IPS-18a (cell line): ENCODE results near the gene RAB11FIP3.

Experiments used
- H3K27ac ChIP-seq: one replicate; pipeline ENCODE4 v1.5.1; 2013; ENCODE audit warnings: low read length
- H3K27me3 ChIP-seq: one replicate; pipeline ENCODE4 v1.6.1; 2013; ENCODE audit warnings: mild to moderate bottlenecking, low read length; ENCODE audit not compliant: control insufficient read depth, insufficient read depth
- H3K36me3 ChIP-seq: one replicate; pipeline ENCODE4 v1.6.1; 2013; ENCODE audit warnings: low read depth, low read length; ENCODE audit not compliant: control insufficient read depth
- H3K4me1 ChIP-seq: one replicate; pipeline ENCODE4 v1.6.1; 2013; ENCODE audit warnings: low read depth, low read length; ENCODE audit not compliant: control insufficient read depth
- H3K4me3 ChIP-seq: one replicate; pipeline ENCODE4 v1.5.1; 2013; ENCODE audit warnings: low read length
- H3K9ac ChIP-seq: one replicate; pipeline ENCODE4 v1.6.1; 2013; ENCODE audit warnings: mild to moderate bottlenecking, low read length, moderate library complexity
- H3K9me3 ChIP-seq: one replicate; pipeline ENCODE4 v1.6.1; 2013; ENCODE audit warnings: low read depth, low read length; ENCODE audit not compliant: control insufficient read depth

The RAB11FIP3 gene

GRCh38 chr16:527015-527903, 101.8 kb downstream of the RAB11FIP3 start, which contains the start of gene CAPN15:
Gene CAPN15 (plus strand): TSS chr16:527712. CDS start chr16:546839, 19,127 bp downstream.
- Histone ChIP-seq H3K9ac (peak within 1 kb of the TSS; percentile 67), H3K27me3 (no peaks in the 10 kb centered on the region), H3K27ac (no peak within 1 kb of the TSS), H3K4me3 (peak within 1 kb of the TSS; percentile 70), H3K9me3 (no peaks in the 10 kb centered on the region), H3K4me1 (peaks cover 13% of the 10 kb centered on the region), H3K36me3 (no peaks in the 10 kb centered on the region)

GRCh38 chr16:528111-529011, 102.9 kb downstream of the RAB11FIP3 start:
- Histone ChIP-seq H3K36me3 (no peaks in the 10 kb centered on the region), H3K9ac (peak overlapping the region; percentile 67), H3K27me3 (no peaks in the 10 kb centered on the region), H3K27ac (no peak overlapping the region), H3K9me3 (no peaks in the 10 kb centered on the region), H3K4me3 (peak overlapping the region; percentile 64), H3K4me1 (peaks cover 13% of the 10 kb centered on the region)

- Histone ChIP-seq H3K27me3 (no peaks in the 10 kb centered on the region), H3K4me1 (peaks cover 13% of the 10 kb centered on the region), H3K27ac (no peak overlapping the region), H3K4me3 (peak overlapping the region; percentile 64), H3K9me3 (no peaks in the 10 kb centered on the region), H3K36me3 (no peaks in the 10 kb centered on the region), H3K9ac (peak overlapping the region; percentile 67)
These were observed 103.6 kb downstream of the RAB11FIP3 start for GRCh38 chr16:529012-529575.

- no peak overlapping the region for H3K9ac ChIP-seq
- H3K4me3 ChIP-seq, result no peak overlapping the region
- peaks cover 13% of the 10 kb centered on the region for H3K4me1 ChIP-seq
- no peak overlapping the region for H3K27ac ChIP-seq
- H3K9me3 ChIP-seq, result no peaks in the 10 kb centered on the region
- H3K36me3 ChIP-seq, result no peaks in the 10 kb centered on the region
- no peaks in the 10 kb centered on the region for H3K27me3 ChIP-seq
These were observed 104.8 kb downstream of the RAB11FIP3 start for GRCh38 chr16:530111-530817.

- peaks cover 7% of the 10 kb centered on the region for H3K4me1 ChIP-seq
- no peaks in the 10 kb centered on the region for H3K9me3 ChIP-seq
- no peaks in the 10 kb centered on the region for H3K36me3 ChIP-seq
- no peak overlapping the region for H3K27ac ChIP-seq
- no peak overlapping the region for H3K9ac ChIP-seq
- no peak overlapping the region for H3K4me3 ChIP-seq
- no peaks in the 10 kb centered on the region for H3K27me3 ChIP-seq
These were observed 106.2 kb downstream of the RAB11FIP3 start for GRCh38 chr16:531494-532125.

GRCh38 chr16:533391-534123, 108.1 kb downstream of the RAB11FIP3 start:
- Histone ChIP-seq H3K9me3 (no peaks in the 10 kb centered on the region), H3K9ac (no peak overlapping the region), H3K36me3 (no peaks in the 10 kb centered on the region), H3K27ac (no peak overlapping the region), H3K4me1 (peaks cover 7% of the 10 kb centered on the region), H3K4me3 (no peak overlapping the region), H3K27me3 (no peaks in the 10 kb centered on the region)

- Histone ChIP-seq H3K9me3 (no peaks in the 10 kb centered on the region), H3K4me3 (no peak overlapping the region), H3K27me3 (no peaks in the 10 kb centered on the region), H3K9ac (no peak overlapping the region), H3K27ac (no peak overlapping the region), H3K36me3 (no peaks in the 10 kb centered on the region), H3K4me1 (peaks cover 2% of the 10 kb centered on the region)
These were observed 108.7 kb downstream of the RAB11FIP3 start for GRCh38 chr16:534135-534534.

- Histone ChIP-seq H3K4me3 (no peak overlapping the region), H3K27me3 (no peaks in the 10 kb centered on the region), H3K27ac (no peak overlapping the region), H3K36me3 (no peaks in the 10 kb centered on the region), H3K9ac (no peak overlapping the region), H3K9me3 (no peaks in the 10 kb centered on the region), H3K4me1 (peaks cover under 1% of the 10 kb centered on the region)
These were observed 109.5 kb downstream of the RAB11FIP3 start for GRCh38 chr16:534856-535445.

- Histone ChIP-seq H3K27me3 (no peaks in the 10 kb centered on the region), H3K4me3 (no peak overlapping the region), H3K9me3 (no peaks in the 10 kb centered on the region), H3K9ac (no peak overlapping the region), H3K4me1 (no peaks in the 10 kb centered on the region), H3K36me3 (no peaks in the 10 kb centered on the region), H3K27ac (no peak overlapping the region)
These were observed 110.3 kb downstream of the RAB11FIP3 start for GRCh38 chr16:535446-536405.
